ENCODE measurements around the gene CBLN3. TPM values are rescaled to one million over a fixed set of nuclear protein-coding genes. Genes with fewer than 3 reads are reported as not detected.
A peak's percentile ranks its signal among the peaks of the same experiment; 100 is the strongest.

The CBLN3 gene
- total RNA-seq, 2 donors from 2014 or later = 1.8 to 2.0 TPM

GRCh38 chr14:24434036-24434435, 4.6 kb upstream of the CBLN3 start:
- H3K27ac ChIP-seq = no peak overlapping the region
- H3K9me3 ChIP-seq = no peaks in the 10 kb centered on the region
- no peak for TF ChIP-seq CTCF (IDR thresholded peaks at IDR 0.05)
- no peak overlapping the region for H3K9ac ChIP-seq (ENCODE audit: low read depth in 2 of 2, low read length in 2 of 2)
- no peaks in the 10 kb centered on the region for H3K27me3 ChIP-seq
- intact Hi-C loops (cut with DNase I) = loop anchor here (10.0 kb wide), 1 partner anchor 189 kb away; the partner anchor contains the start of gene TINF2
- H3K4me1 ChIP-seq = peaks cover 22% of the 10 kb centered on the region
- DNase-seq = no peak
- no peak overlapping the region for H3K4me3 ChIP-seq
- H3K36me3 ChIP-seq = peaks cover 18% of the 10 kb centered on the region

GRCh38 chr14:24432259-24433131, 3.0 kb upstream of the CBLN3 start:
- Histone ChIP-seq H3K27me3 (no peaks in the 10 kb centered on the region), H3K4me1 (peaks cover 25% of the 10 kb centered on the region), H3K27ac (no peak overlapping the region), H3K4me3 (no peak overlapping the region), H3K9me3 (no peaks in the 10 kb centered on the region), H3K9ac (ENCODE audit: low read depth in 2 of 2, low read length in 2 of 2) (no peak overlapping the region), H3K36me3 (peaks cover 12% of the 10 kb centered on the region)
- intact Hi-C loops (cut with DNase I) = loop anchor here (10.0 kb wide), 1 partner anchor 188 kb away; the partner anchor contains the start of gene TINF2
- no peak for DNase-seq
- no peak for TF ChIP-seq CTCF (IDR thresholded peaks at IDR 0.05)

GRCh38 chr14:24431569-24432258, 2.2 kb upstream of the CBLN3 start:
- TF ChIP-seq CTCF (IDR thresholded peaks at IDR 0.05) = peak; percentile 81
- Histone ChIP-seq H3K4me1 (peaks cover 21% of the 10 kb centered on the region), H3K9me3 (no peaks in the 10 kb centered on the region), H3K27ac (peak overlapping the region; percentile 92), H3K4me3 (peak overlapping the region; percentile 74), H3K36me3 (peaks cover 11% of the 10 kb centered on the region), H3K9ac (ENCODE audit: low read depth in 2 of 2, low read length in 2 of 2) (peak overlapping the region; percentile 53 to 99), H3K27me3 (no peaks in the 10 kb centered on the region)
- intact Hi-C loops (cut with DNase I) = loop anchor here (2.0 to 10.0 kb wide), 2 partner anchors 65 to 187 kb away; partner anchors contain the start of gene TINF2
- peak; percentile 96 for DNase-seq

GRCh38 chr14:24430682-24431568, 1.5 kb upstream of the CBLN3 start:
- H3K4me3 ChIP-seq = peak overlapping the region; percentile 74
- no peaks in the 10 kb centered on the region for H3K9me3 ChIP-seq
- DNase-seq = peak; percentile 71
- intact Hi-C loops (cut with DNase I) = loop anchor here (2.0 to 10.0 kb wide), 2 partner anchors 64 to 186 kb away; partner anchors contain the start of gene TINF2
- H3K36me3 ChIP-seq = peaks cover 11% of the 10 kb centered on the region
- H3K27ac ChIP-seq = peak overlapping the region; percentile 92
- no peaks in the 10 kb centered on the region for H3K27me3 ChIP-seq
- peak overlapping the region; percentile 95 to 99 for H3K9ac ChIP-seq (ENCODE audit: low read depth in 2 of 2, low read length in 2 of 2)
- TF ChIP-seq CTCF (IDR thresholded peaks at IDR 0.05) = no peak
- H3K4me1 ChIP-seq = peaks cover 17% of the 10 kb centered on the region
